ENCODE results near the gene NCOA5.

NCOA5 gene

DNA sequence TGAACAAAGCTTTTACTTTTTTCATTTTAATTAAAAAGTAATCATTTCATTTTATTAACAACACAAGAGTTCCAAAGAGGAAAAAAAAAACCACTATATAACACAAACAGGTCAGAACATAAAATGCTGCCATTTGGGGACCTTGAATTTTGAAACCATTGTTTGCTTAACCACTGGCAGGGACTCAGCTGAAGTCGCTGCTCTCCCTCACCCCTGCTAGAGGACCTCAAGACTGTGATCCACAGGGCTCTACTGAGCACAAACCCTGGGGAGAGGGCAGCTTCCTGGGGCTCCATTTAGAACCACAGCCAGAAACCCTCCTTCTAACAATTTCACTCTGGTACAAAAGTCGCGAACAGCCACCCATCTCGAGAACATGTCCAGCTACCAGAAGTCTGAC lies 28.8 kb downstream of the NCOA5 start:
- Histone ChIP-seq H3K79me2 (ENCODE audit: control insufficient read depth, insufficient read depth, low read length, unreplicated experiment) (no peaks in the 10 kb centered on the region), H3K27ac (ENCODE audit: low read depth, low read length) (no peak overlapping the region), H3K4me1 (ENCODE audit: control insufficient read depth, insufficient read depth, low read length, unreplicated experiment) (peaks cover 6% of the 10 kb centered on the region), H3K27me3 (ENCODE audit: insufficient read depth, low read length) (peaks cover 20% of the 10 kb centered on the region), H2AFZ (ENCODE audit: low read length, unreplicated experiment) (no peak overlapping the region), H3K4me3 (ENCODE audit: low read depth, low read length) (no peak overlapping the region), H3K36me3 (ENCODE audit: insufficient read depth, low read length) (peaks cover 9% of the 10 kb centered on the region)

DNA sequence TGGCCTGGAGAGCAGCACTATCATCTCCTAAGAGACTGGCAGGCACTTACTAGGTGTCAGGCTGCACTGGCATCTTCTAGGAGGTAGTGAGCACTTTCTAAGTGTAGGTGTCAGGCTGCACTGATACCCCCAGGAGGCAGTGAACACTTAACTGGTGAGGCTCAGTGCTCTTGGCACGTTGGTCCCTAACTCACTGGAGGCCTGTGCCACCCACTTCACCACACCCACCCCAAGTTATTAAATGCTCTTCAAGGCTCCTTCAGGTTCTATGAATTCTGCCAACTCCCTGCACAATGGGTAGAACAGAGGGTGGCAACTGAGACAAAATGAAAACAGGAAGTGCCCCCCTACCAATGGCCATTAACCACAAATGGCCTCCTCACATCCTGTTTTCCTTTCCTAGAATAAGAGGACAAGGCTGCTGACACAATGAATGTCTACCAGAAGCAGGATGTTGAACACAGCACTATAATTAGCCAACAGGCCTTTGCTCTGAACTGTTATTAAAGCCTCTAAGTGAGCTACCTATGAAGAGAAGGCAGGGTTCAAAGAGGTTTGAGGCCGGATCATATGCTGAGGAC lies 29.4 kb downstream of the NCOA5 start:
- no peak overlapping the region for H3K27ac ChIP-seq (ENCODE audit: low read depth, low read length)
- H2AFZ ChIP-seq (ENCODE audit: low read length, unreplicated experiment), result no peak overlapping the region
- no peaks in the 10 kb centered on the region for H3K79me2 ChIP-seq (ENCODE audit: control insufficient read depth, insufficient read depth, low read length, unreplicated experiment)
- H3K4me3 ChIP-seq (ENCODE audit: low read depth, low read length), result no peak overlapping the region
- peaks cover 26% of the 10 kb centered on the region for H3K27me3 ChIP-seq (ENCODE audit: insufficient read depth, low read length)
- peaks cover 7% of the 10 kb centered on the region for H3K36me3 ChIP-seq (ENCODE audit: insufficient read depth, low read length)
- peaks cover 6% of the 10 kb centered on the region for H3K4me1 ChIP-seq (ENCODE audit: control insufficient read depth, insufficient read depth, low read length, unreplicated experiment)

GRCh38 chr20:46058599-46059281 lies 31.0 kb downstream of the NCOA5 start:
- Histone ChIP-seq H3K4me1 (ENCODE audit: control insufficient read depth, insufficient read depth, low read length, unreplicated experiment) (peaks cover 6% of the 10 kb centered on the region), H2AFZ (ENCODE audit: low read length, unreplicated experiment) (no peak overlapping the region), H3K4me3 (ENCODE audit: low read depth, low read length) (peak overlapping the region; percentile 69), H3K27me3 (ENCODE audit: insufficient read depth, low read length) (peaks cover 42% of the 10 kb centered on the region), H3K79me2 (ENCODE audit: control insufficient read depth, insufficient read depth, low read length, unreplicated experiment) (no peaks in the 10 kb centered on the region), H3K36me3 (ENCODE audit: insufficient read depth, low read length) (no peaks in the 10 kb centered on the region), H3K27ac (ENCODE audit: low read depth, low read length) (no peak overlapping the region)

DNA sequence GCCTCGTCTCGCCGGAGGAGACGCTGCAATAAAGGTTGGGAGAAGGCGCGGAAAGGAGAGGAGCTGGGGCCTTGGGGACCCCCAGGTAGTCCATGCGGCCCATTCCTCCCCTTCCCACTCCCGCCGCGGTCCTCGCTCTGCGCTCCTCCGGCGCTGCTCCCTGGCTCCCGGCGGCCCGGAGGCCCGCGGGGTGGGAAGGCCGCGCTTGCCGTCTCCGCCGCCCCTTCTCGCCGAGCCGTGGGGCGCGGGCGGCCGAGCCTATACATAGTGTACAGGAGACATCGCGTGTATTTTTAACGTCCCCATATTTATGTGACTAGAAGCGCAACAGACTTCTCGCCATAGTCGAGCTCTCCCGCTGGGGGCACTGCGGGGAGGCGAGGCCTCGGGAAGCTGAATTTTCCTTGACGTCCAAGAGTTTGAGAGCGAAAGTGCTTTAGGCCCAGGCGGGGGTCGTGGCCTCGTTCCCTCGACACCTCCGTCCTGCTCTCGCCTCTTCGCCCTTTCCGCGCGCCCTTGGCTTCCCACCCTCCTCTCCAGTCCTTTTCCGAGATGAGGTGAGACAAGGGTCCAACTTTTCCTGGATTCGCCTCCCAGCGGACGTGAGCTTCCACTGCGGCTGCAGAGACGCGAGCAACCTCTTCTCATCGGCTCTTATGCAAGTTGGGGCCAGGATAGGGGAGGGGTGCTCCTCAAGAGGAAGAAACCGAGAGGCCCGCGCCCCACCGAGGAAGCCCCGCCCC lies 31.7 kb downstream of the NCOA5 start:
- H3K27me3 ChIP-seq (ENCODE audit: insufficient read depth, low read length), result peaks cover 48% of the 10 kb centered on the region
- H3K4me1 ChIP-seq (ENCODE audit: control insufficient read depth, insufficient read depth, low read length, unreplicated experiment), result peaks cover 6% of the 10 kb centered on the region
- no peaks in the 10 kb centered on the region for H3K79me2 ChIP-seq (ENCODE audit: control insufficient read depth, insufficient read depth, low read length, unreplicated experiment)
- H2AFZ ChIP-seq (ENCODE audit: low read length, unreplicated experiment), result no peak overlapping the region
- peak overlapping the region; percentile 69 for H3K4me3 ChIP-seq (ENCODE audit: low read depth, low read length)
- H3K36me3 ChIP-seq (ENCODE audit: insufficient read depth, low read length), result no peaks in the 10 kb centered on the region
- no peak overlapping the region for H3K27ac ChIP-seq (ENCODE audit: low read depth, low read length)

- Histone ChIP-seq H3K4me3 (ENCODE audit: low read depth, low read length) (no peak overlapping the region), H3K27me3 (ENCODE audit: insufficient read depth, low read length) (peaks cover 51% of the 10 kb centered on the region), H2AFZ (ENCODE audit: low read length, unreplicated experiment) (no peak overlapping the region), H3K27ac (ENCODE audit: low read depth, low read length) (no peak overlapping the region), H3K79me2 (ENCODE audit: control insufficient read depth, insufficient read depth, low read length, unreplicated experiment) (no peaks in the 10 kb centered on the region), H3K36me3 (ENCODE audit: insufficient read depth, low read length) (no peaks in the 10 kb centered on the region), H3K4me1 (ENCODE audit: control insufficient read depth, insufficient read depth, low read length, unreplicated experiment) (peaks cover 6% of the 10 kb centered on the region)
Measured at GRCh38 chr20:46056970-46057855, 32.5 kb downstream of the NCOA5 start.

- no peak overlapping the region for H2AFZ ChIP-seq (ENCODE audit: low read length, unreplicated experiment)
- H3K36me3 ChIP-seq (ENCODE audit: insufficient read depth, low read length), result no peaks in the 10 kb centered on the region
- peaks cover 6% of the 10 kb centered on the region for H3K4me1 ChIP-seq (ENCODE audit: control insufficient read depth, insufficient read depth, low read length, unreplicated experiment)
- no peaks in the 10 kb centered on the region for H3K79me2 ChIP-seq (ENCODE audit: control insufficient read depth, insufficient read depth, low read length, unreplicated experiment)
- H3K4me3 ChIP-seq (ENCODE audit: low read depth, low read length), result no peak overlapping the region
- H3K27ac ChIP-seq (ENCODE audit: low read depth, low read length), result no peak overlapping the region
- H3K27me3 ChIP-seq (ENCODE audit: insufficient read depth, low read length), result peaks cover 54% of the 10 kb centered on the region
Measured at GRCh38 chr20:46056027-46056833, 33.5 kb downstream of the NCOA5 start.

- no peak overlapping the region for H3K4me3 ChIP-seq (ENCODE audit: low read depth, low read length)
- no peak overlapping the region for H2AFZ ChIP-seq (ENCODE audit: low read length, unreplicated experiment)
- H3K4me1 ChIP-seq (ENCODE audit: control insufficient read depth, insufficient read depth, low read length, unreplicated experiment), result peaks cover 1% of the 10 kb centered on the region
- no peaks in the 10 kb centered on the region for H3K36me3 ChIP-seq (ENCODE audit: insufficient read depth, low read length)
- no peaks in the 10 kb centered on the region for H3K79me2 ChIP-seq (ENCODE audit: control insufficient read depth, insufficient read depth, low read length, unreplicated experiment)
- H3K27me3 ChIP-seq (ENCODE audit: insufficient read depth, low read length), result peaks cover 62% of the 10 kb centered on the region
- no peak overlapping the region for H3K27ac ChIP-seq (ENCODE audit: low read depth, low read length)
Measured at GRCh38 chr20:46055269-46055668, 34.5 kb downstream of the NCOA5 start.

DNA sequence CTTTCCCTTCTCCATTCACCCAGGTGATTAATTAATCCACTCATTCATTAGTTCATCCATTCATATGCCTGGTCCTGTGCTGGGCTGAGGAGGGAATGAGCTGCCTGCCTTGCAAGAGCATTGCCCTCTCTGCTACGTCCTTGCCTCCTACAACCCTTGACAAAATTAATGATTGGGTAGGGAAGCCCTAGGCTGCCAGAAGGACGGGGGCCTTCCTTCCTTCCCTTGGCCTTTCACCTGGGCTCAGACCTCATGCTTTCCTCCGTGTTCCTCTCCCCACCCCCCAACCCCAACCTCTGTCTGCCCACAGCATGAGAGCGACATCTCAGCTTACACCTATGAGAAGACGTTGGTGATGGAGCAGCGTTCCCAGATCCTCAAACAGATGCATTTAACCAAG lies 35.2 kb downstream of the NCOA5 start:
- no peak overlapping the region for H2AFZ ChIP-seq (ENCODE audit: low read length, unreplicated experiment)
- H3K4me1 ChIP-seq (ENCODE audit: control insufficient read depth, insufficient read depth, low read length, unreplicated experiment), result no peaks in the 10 kb centered on the region
- H3K27me3 ChIP-seq (ENCODE audit: insufficient read depth, low read length), result peaks cover 69% of the 10 kb centered on the region
- no peak overlapping the region for H3K27ac ChIP-seq (ENCODE audit: low read depth, low read length)
- H3K79me2 ChIP-seq (ENCODE audit: control insufficient read depth, insufficient read depth, low read length, unreplicated experiment), result no peaks in the 10 kb centered on the region
- H3K36me3 ChIP-seq (ENCODE audit: insufficient read depth, low read length), result no peaks in the 10 kb centered on the region
- H3K4me3 ChIP-seq (ENCODE audit: low read depth, low read length), result no peak overlapping the region

DNA sequence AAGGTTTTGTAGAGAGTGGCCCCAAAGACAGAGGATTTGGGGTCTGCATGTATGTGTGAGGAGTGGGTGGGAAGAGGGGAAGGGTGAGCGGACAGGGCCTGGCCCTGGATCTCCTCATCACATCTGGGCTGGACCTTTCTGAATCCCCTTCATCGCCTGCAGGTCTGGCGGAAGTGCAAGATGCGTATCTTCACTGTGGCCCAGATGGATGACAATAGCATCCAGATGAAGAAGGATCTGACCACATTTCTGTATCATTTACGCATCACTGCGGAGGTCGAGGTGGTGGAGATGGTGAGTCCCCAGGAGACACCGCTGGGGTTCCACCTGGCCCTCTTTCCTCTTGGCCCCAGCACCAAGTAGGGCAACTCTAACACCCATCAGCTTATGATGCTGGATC lies 36.3 kb downstream of the NCOA5 start:
- Histone ChIP-seq H3K4me1 (ENCODE audit: control insufficient read depth, insufficient read depth, low read length, unreplicated experiment) (no peaks in the 10 kb centered on the region), H3K27me3 (ENCODE audit: insufficient read depth, low read length) (peaks cover 81% of the 10 kb centered on the region), H3K27ac (ENCODE audit: low read depth, low read length) (no peak overlapping the region), H3K36me3 (ENCODE audit: insufficient read depth, low read length) (no peaks in the 10 kb centered on the region), H2AFZ (ENCODE audit: low read length, unreplicated experiment) (no peak overlapping the region), H3K79me2 (ENCODE audit: control insufficient read depth, insufficient read depth, low read length, unreplicated experiment) (no peaks in the 10 kb centered on the region), H3K4me3 (ENCODE audit: low read depth, low read length) (no peak overlapping the region)
